ENCODE data around the gene GEMIN2. TPM values are rescaled to one million over a fixed set of nuclear protein-coding genes. Genes with fewer than 3 reads are reported as not detected.

The GEMIN2 gene
- total RNA-seq, 1 donor from 2014 or later, result 25.5 TPM

GRCh38 chr14:39175445-39176262 is 61.5 kb downstream of the GEMIN2 start:
- H3K36me3 ChIP-seq, result peaks cover 0 to 43% of the 10 kb centered on the region in 2 donors
- H3K4me1 ChIP-seq, result peaks cover 20% of the 10 kb centered on the region
- intact Hi-C loops (cut with DNase I), result loop anchor here (2.0 kb wide), 1 partner anchor 73 kb away; the partner anchor contains the start of gene SEC23A
- no peaks in the 10 kb centered on the region for H3K9me3 ChIP-seq
- TF ChIP-seq POLR2A (IDR thresholded peaks at IDR 0.05) (no peak), POLR2AphosphoS5 (IDR thresholded peaks at IDR 0.05; ENCODE audit: insufficient read depth in 1 of 2, low read depth in 1 of 2) (no peak)
- TF ChIP-seq, protein P1, sequence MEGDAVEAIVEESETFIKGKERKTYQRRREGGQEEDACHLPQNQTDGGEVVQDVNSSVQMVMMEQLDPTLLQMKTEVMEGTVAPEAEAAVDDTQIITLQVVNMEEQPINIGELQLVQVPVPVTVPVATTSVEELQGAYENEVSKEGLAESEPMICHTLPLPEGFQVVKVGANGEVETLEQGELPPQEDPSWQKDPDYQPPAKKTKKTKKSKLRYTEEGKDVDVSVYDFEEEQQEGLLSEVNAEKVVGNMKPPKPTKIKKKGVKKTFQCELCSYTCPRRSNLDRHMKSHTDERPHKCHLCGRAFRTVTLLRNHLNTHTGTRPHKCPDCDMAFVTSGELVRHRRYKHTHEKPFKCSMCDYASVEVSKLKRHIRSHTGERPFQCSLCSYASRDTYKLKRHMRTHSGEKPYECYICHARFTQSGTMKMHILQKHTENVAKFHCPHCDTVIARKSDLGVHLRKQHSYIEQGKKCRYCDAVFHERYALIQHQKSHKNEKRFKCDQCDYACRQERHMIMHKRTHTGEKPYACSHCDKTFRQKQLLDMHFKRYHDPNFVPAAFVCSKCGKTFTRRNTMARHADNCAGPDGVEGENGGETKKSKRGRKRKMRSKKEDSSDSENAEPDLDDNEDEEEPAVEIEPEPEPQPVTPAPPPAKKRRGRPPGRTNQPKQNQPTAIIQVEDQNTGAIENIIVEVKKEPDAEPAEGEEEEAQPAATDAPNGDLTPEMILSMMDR (IDR thresholded peaks at IDR 0.05), result no peak
- peak overlapping the region; percentile 62 to 94 for H3K4me3 ChIP-seq
- peak in 1 of 2 donors; percentile 93 for DNase-seq (ENCODE audit: extremely low spot score in 2 of 2)
- no peaks in the 10 kb centered on the region for H3K27me3 ChIP-seq
- peak overlapping the region; percentile 89 for H3K27ac ChIP-seq

- TF ChIP-seq, protein P1 (IDR thresholded peaks at IDR 0.05), result no peak
- TF ChIP-seq POLR2AphosphoS5 (IDR thresholded peaks at IDR 0.05; ENCODE audit: insufficient read depth in 1 of 2, low read depth in 1 of 2) (no peak), POLR2A (IDR thresholded peaks at IDR 0.05) (no peak)
- intact Hi-C loops (cut with DNase I), result no loop called here
- peaks cover 0 to 52% of the 10 kb centered on the region in 2 donors for H3K36me3 ChIP-seq
- H3K4me1 ChIP-seq, result peaks cover 20% of the 10 kb centered on the region
- H3K4me3 ChIP-seq, result peak overlapping the region; percentile 62 to 94
- no peaks in the 10 kb centered on the region for H3K9me3 ChIP-seq
- H3K27ac ChIP-seq, result no peak overlapping the region
- DNase-seq (ENCODE audit: extremely low spot score in 2 of 2), result no peak
- H3K27me3 ChIP-seq, result no peaks in the 10 kb centered on the region
These were observed 62.4 kb downstream of the GEMIN2 start for GRCh38 chr14:39176263-39177167.

GRCh38 chr14:39177168-39177545 is 63.0 kb downstream of the GEMIN2 start:
- no peak overlapping the region for H3K27ac ChIP-seq
- H3K9me3 ChIP-seq, result no peaks in the 10 kb centered on the region
- peaks cover 20% of the 10 kb centered on the region for H3K4me1 ChIP-seq
- peaks cover 0 to 58% of the 10 kb centered on the region in 2 donors for H3K36me3 ChIP-seq
- TF ChIP-seq POLR2AphosphoS5 (IDR thresholded peaks at IDR 0.05; ENCODE audit: insufficient read depth in 1 of 2, low read depth in 1 of 2) (no peak), POLR2A (IDR thresholded peaks at IDR 0.05) (no peak)
- TF ChIP-seq, protein P1 (IDR thresholded peaks at IDR 0.05), result no peak
- DNase-seq (ENCODE audit: extremely low spot score in 2 of 2), result no peak
- no peak overlapping the region for H3K4me3 ChIP-seq
- H3K27me3 ChIP-seq, result no peaks in the 10 kb centered on the region
- intact Hi-C loops (cut with DNase I), result no loop called here

- Histone ChIP-seq H3K27ac (no peak overlapping the region), H3K36me3 (peaks cover 0 to 75% of the 10 kb centered on the region in 2 donors), H3K4me1 (peaks cover 20% of the 10 kb centered on the region), H3K9me3 (no peaks in the 10 kb centered on the region), H3K27me3 (no peaks in the 10 kb centered on the region), H3K4me3 (no peak overlapping the region)
- no peak for TF ChIP-seq POLR2AphosphoS5 (IDR thresholded peaks at IDR 0.05; ENCODE audit: insufficient read depth in 1 of 2, low read depth in 1 of 2)
- intact Hi-C loops (cut with DNase I), result no loop called here
- DNase-seq (ENCODE audit: extremely low spot score in 2 of 2), result no peak
These were observed 64.9 kb downstream of the GEMIN2 start for GRCh38 chr14:39179042-39179441.

DNA sequence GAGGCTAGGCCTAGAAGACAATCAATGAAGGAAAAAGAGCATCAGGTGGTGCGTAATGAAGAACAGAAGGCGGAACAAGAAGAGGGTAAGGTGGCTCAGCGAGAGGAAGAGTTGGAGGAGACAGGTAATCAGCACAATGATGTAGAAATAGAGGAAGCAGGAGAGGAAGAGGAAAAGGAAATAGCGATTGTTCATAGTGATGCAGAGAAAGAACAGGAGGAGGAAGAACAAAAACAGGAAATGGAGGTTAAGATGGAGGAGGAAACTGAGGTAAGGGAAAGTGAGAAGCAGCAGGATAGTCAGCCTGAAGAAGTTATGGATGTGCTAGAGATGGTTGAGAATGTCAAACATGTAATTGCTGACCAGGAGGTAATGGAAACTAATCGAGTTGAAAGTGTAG is 66.4 kb downstream of the GEMIN2 start:
- peaks cover 0 to 85% of the 10 kb centered on the region in 2 donors for H3K36me3 ChIP-seq
- H3K27ac ChIP-seq, result no peak overlapping the region
- peaks cover 20% of the 10 kb centered on the region for H3K4me1 ChIP-seq

More for the DNA sequence above, 66.4 kb downstream of the GEMIN2 start:
- TF ChIP-seq, protein P1 (IDR thresholded peaks at IDR 0.05), result no peak
- H3K9me3 ChIP-seq, result no peaks in the 10 kb centered on the region
- H3K4me3 ChIP-seq, result no peak overlapping the region
- DNase-seq (ENCODE audit: extremely low spot score in 2 of 2), result no peak
- no peaks in the 10 kb centered on the region for H3K27me3 ChIP-seq
- intact Hi-C loops (cut with DNase I), result no loop called here
